Measurements from ENCODE around the gene GSTM5.
"Not testable (repeated sequence)": the region's sequence is repeated elsewhere in the genome, so short reads cannot be mapped to it uniquely, and the experiment has no call there.

Gene GSTM5

GRCh38 chr1:109711593-109712320, at the start of gene GSTM5:
Gene GSTM5 (plus strand): TSS chr1:109712251. CDS start chr1:109712313, 62 bp downstream.
- DNase-seq (ENCODE audit: low spot score), result not testable (repeated sequence)

- no peak for DNase-seq (ENCODE audit: low spot score)
These were observed 47.4 kb upstream of the GSTM5 start for GRCh38 chr1:109664671-109665070.

GRCh38 chr1:109667452-109668122, 44.5 kb upstream of the GSTM5 start, which contains the start of gene GSTM2:
Gene GSTM2 (plus strand): TSS chr1:109668057. CDS start chr1:109668116, 59 bp downstream.
- DNase-seq (ENCODE audit: low spot score), result peak; percentile 88

DNA sequence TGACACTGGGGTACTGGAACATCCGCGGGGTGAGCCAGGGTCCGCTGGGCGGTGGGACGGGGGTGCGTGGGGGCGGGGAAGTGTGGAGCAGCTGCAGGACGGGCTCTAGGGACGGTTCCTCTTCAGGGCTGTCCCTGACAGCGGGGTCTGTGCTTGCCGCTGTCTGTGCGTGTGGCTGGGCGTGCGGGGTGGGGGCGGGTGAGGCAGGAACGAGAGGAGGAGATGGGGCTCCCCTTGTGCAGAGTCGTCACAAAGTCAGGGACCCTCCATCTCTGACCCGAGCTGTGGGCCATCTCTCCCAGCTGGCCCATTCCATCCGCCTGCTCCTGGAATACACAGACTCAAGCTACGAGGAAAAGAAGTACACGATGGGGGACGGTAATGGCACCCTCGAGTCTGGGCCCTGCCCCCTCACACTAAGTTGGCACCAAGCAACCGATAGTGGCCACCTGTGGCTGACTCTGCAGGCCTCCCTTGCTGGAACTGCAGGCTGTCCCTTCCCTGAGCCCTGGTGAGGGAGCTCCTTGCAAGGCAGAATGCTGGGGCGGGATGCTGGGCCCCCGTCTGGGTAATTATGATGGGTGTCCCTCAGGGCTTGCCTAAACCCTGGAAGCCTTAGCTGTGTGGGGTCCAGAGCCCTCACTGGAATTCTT, 43.8 kb upstream of the GSTM5 start:
- no peak for DNase-seq (ENCODE audit: low spot score)

GRCh38 chr1:109669246-109669948, 42.7 kb upstream of the GSTM5 start:
- no peak for DNase-seq (ENCODE audit: low spot score)

DNA sequence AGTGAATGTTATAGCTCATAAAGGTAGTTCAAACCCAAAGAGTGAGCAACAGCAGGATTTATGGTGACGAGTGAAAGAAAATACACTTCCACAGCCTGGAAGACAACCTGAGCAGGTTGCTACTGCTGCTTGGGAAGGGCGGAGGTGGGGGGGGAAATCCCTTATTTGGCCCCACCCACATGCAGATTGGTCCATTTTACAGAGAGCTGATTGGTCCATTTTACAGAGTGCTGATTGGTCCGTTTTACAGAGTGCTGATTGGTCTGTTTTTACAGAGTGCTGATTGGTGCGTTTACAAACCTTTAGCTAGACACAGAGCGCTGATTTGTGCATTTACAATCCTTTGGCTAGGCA, 42.1 kb upstream of the GSTM5 start:
- not testable (repeated sequence) for DNase-seq (ENCODE audit: low spot score)

DNA sequence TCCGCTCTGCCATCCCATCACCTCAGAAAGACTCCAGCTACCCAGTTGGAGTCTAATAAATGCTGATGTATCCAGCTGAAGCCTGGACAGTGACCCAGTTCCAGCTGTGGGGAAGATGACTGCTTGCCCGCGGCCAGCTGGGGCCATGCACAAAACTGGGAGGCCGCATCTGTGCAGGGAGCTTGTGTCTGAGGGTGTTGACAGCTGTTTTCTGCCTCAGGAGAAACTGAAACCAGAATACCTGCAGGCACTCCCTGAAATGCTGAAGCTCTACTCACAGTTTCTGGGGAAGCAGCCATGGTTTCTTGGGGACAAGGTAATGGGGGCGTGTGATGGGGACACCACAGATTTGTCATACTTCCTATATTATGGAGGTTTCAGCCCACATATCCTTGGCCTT, 41.0 kb upstream of the GSTM5 start:
- no peak for DNase-seq (ENCODE audit: low spot score)

DNA sequence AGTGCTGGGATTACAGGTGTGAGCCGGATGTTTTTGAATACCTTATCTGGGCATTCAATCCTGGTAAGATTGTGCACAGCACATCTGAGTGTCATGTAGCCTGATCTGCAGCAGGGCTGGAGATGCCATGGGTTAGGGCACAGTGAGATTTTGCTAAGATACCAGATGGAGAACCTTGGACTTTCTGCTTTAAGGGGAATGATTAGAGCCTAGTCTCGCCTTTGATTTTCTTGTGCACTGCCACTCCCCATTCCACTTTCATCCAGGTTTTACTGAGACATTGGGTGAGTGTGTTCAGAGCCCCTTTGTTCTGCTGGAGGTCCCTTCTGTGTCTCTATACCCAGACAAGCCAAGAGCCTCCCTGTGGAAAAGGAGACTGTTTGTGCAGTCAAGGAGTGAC, 38.2 kb upstream of the GSTM5 start:
- DNase-seq (ENCODE audit: low spot score), result not testable (repeated sequence)

- not testable (repeated sequence) for DNase-seq (ENCODE audit: low spot score)
These were observed 35.2 kb upstream of the GSTM5 start for GRCh38 chr1:109676683-109677381.

DNA sequence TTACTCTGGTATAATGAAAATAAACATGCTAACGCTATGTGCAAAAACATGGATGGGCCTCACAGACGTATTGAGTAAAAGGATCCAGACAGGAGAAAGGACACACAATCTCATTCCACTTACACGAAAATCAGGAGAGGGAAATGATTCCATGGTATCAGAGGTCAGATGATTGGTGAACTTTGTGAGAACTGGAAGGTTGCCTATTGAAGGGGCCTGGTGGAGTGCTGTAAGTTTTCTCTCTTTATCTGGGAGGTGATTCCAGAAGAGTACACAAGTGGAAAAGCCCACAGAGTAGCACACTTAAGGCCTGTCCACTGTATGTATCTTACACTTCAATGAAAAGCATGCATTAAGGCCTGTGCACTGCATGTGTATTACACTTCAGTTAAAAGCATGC, 34.6 kb upstream of the GSTM5 start:
- no peak for DNase-seq (ENCODE audit: low spot score)

GRCh38 chr1:109678637-109679036, 33.4 kb upstream of the GSTM5 start:
- not testable (repeated sequence) for DNase-seq (ENCODE audit: low spot score)

DNA sequence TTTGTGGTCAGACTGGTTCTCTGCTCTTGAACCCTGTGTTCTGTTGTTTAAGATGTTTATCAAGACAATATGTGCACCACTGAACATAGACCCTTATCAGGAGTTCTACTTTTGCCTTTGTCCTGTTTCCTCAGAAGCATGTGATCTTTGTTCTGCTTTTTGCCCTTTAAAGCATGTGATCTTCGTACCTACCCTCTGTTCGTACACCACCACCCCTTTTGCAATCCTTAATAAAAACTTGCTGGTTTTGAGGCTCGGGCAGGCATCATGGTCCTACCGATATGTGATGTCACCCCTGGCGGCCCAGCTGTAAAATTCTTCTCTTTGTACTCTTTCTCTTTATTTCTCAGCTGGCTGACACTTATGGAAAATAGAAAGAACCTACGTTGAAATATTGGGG, 27.3 kb upstream of the GSTM5 start:
- DNase-seq (ENCODE audit: low spot score), result not testable (repeated sequence)

- DNase-seq (ENCODE audit: low spot score), result not testable (repeated sequence)
These were observed 26.7 kb upstream of the GSTM5 start for GRCh38 chr1:109685399-109685798.

- not testable (repeated sequence) for DNase-seq (ENCODE audit: low spot score)
These were observed 26.2 kb upstream of the GSTM5 start for GRCh38 chr1:109685890-109686289.

- DNase-seq (ENCODE audit: low spot score), result not testable (repeated sequence)
These were observed 24.9 kb upstream of the GSTM5 start for GRCh38 chr1:109687109-109687508.

DNA sequence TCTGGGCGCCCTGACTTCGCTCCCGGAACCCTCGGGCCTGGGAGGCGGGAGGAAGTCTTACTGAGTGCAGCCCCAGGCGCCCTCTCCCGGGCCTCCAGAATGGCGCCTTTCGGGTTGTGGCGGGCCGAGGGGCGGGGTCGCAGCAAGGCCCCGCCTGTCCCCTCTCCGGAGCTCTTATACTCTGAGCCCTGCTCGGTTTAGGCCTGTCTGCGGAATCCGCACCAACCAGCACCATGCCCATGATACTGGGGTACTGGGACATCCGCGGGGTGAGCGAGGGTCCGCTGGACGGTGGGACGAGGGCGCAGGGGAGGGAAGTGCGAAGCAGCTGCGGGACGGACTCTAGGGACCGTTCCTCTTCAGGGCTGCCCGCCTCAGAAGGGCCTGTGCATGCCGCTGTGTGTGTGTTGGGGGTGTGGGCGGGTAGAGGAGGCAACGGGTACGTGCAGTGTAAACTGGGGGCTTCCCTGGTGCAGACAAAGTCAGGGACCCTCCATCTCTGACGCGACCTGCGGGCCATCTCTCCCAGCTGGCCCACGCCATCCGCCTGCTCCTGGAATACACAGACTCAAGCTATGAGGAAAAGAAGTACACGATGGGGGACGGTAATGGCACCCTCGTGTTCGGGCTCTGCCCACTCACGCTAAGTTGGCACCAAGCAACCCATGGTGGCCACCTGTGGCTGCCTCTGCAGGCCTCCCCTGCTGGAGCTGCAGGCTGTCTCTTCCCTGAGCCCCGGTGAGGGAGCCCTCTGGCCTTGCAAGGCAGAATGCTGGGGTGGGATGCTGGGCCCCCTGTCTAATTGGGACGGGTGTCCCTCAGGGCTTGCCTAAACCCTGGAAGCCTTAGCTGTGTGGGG, 24.2 kb upstream of the GSTM5 start, which contains the start of gene GSTM1:
TSS of gene GSTM1 (plus strand) at position 177 of the 859 bp plus-strand sequence. CDS start at position 234, 57 bp downstream.
- peak; percentile 64 for DNase-seq (ENCODE audit: low spot score)

- no peak for DNase-seq (ENCODE audit: low spot score)
These were observed 22.1 kb upstream of the GSTM5 start for GRCh38 chr1:109689844-109690405.

- DNase-seq (ENCODE audit: low spot score), result no peak
These were observed 20.3 kb upstream of the GSTM5 start for GRCh38 chr1:109691759-109692158.

DNA sequence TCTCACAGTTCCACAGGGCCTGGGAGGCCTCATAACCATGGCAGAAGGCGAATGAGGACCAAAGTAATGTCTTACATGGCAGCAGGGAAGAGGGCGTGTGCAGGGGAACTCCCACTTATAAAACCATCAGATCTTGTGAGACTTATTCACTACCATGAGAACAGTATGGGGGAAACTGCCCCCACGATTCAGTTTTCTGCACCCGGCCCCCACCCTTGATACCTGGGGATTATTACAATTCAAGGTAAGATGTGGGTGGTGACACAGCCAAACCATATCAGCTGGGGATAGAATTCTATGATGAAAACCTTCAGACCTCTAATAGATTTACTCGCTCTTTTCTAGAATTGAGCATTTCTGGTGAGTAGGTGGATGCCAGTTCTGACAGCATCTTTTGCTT, 17.7 kb upstream of the GSTM5 start:
- DNase-seq (ENCODE audit: low spot score), result not testable (repeated sequence)

DNA sequence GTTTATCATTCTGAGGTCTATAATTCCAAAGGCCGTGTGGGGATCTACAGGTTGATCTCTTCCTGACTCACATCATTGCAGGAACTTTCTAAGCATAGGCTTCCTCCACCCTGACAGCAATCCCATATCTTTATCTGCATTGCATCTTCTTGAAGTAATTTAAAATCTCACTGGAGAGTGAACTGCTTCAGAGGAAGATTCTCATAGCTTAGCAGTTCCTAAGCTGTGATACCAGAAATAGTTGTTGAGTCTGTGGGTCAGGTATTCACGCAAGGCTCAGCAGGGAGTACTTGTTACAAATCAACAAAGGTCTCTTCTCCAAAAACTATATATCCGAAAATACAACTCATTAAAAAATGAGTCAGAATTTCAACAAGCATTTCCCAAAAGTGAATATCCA, 16.9 kb upstream of the GSTM5 start:
- not testable (repeated sequence) for DNase-seq (ENCODE audit: low spot score)

Data from hepatic stellate cell (primary cell).